Mesodermal cell (in vitro differentiated cells): ENCODE data around the gene PTPRF.

Experiments
- H3K27ac ChIP-seq: 2 replicates; pipeline ENCODE4 v1.7.0; 2013; ENCODE audit warnings: mild to moderate bottlenecking, low read depth, low read length, moderate library complexity; ENCODE audit not compliant: severe bottlenecking
- H3K36me3 ChIP-seq: 2 replicates; pipeline ENCODE4 v1.7.1; 2013; ENCODE audit warnings: mild to moderate bottlenecking, low read length, moderate library complexity; ENCODE audit not compliant: control insufficient read depth, insufficient read depth
- H3K4me1 ChIP-seq: one replicate; pipeline ENCODE4 v1.7.1; 2013; ENCODE audit warnings: mild to moderate bottlenecking, low read length; ENCODE audit not compliant: insufficient read depth, control insufficient read depth, poor library complexity, severe bottlenecking
- H3K4me3 ChIP-seq: 2 replicates; pipeline ENCODE4 v1.7.0; 2013; ENCODE audit warnings: low read length, control low read depth, mild to moderate bottlenecking; ENCODE audit not compliant: insufficient read depth, poor library complexity, severe bottlenecking; ENCODE audit errors: extremely low read depth
- H3K9me3 ChIP-seq: 2 replicates; pipeline ENCODE4 v1.7.1; 2013; ENCODE audit warnings: mild to moderate bottlenecking, low read length, moderate library complexity; ENCODE audit not compliant: control insufficient read depth
- WGBS, 2 experiments: methylation state at CpG; one replicate each; pipeline ENCODE4 v1.1.5; 2013; ENCODE audit warnings: missing lambda C conversion rate in 2 of 2; ENCODE audit not compliant: insufficient coverage in 2 of 2; 5-methylcytosine and 5-hydroxymethylcytosine counted together

The PTPRF gene

GRCh38 chr1:43585557-43585956 lies 54.9 kb downstream of the PTPRF start:
- Histone ChIP-seq H3K4me1 (peaks cover 10% of the 10 kb centered on the region), H3K4me3 (no peak overlapping the region), H3K36me3 (peaks cover 72% of the 10 kb centered on the region), H3K27ac (no peak overlapping the region), H3K9me3 (no peaks in the 10 kb centered on the region)
- 96% methylated on average over 9 to 10 of the region's 10 CpGs for WGBS, 2 experiments

- Histone ChIP-seq H3K36me3 (peaks cover 72% of the 10 kb centered on the region), H3K27ac (no peak overlapping the region)
- 93 to 96% methylated on average over 5 of the region's 6 CpGs for WGBS, 2 experiments
These were observed 55.6 kb downstream of the PTPRF start for GRCh38 chr1:43586136-43586731.

GRCh38 chr1:43587001-43587400 lies 56.3 kb downstream of the PTPRF start:
- Histone ChIP-seq H3K27ac (no peak overlapping the region), H3K36me3 (peaks cover 77% of the 10 kb centered on the region), H3K9me3 (no peaks in the 10 kb centered on the region), H3K4me1 (peaks cover 2% of the 10 kb centered on the region), H3K4me3 (no peak overlapping the region)
- 88 to 96% methylated on average over 1 to 2 of the region's 2 CpGs for WGBS, 2 experiments

More at GRCh38 chr1:43586136-43586731, 55.6 kb downstream of the PTPRF start:
- no peaks in the 10 kb centered on the region for H3K9me3 ChIP-seq
- H3K4me3 ChIP-seq: no peak overlapping the region
- peaks cover 10% of the 10 kb centered on the region for H3K4me1 ChIP-seq

- 89 to 97% methylated on average over 7 to 9 of the region's 9 CpGs for WGBS, 2 experiments
- H3K9me3 ChIP-seq: no peaks in the 10 kb centered on the region
- peaks cover 83% of the 10 kb centered on the region for H3K36me3 ChIP-seq
- no peak overlapping the region for H3K27ac ChIP-seq
- H3K4me1 ChIP-seq: no peaks in the 10 kb centered on the region
- no peak overlapping the region for H3K4me3 ChIP-seq
These were observed 56.9 kb downstream of the PTPRF start for GRCh38 chr1:43587594-43587993.

GRCh38 chr1:43588592-43588991 lies 57.9 kb downstream of the PTPRF start:
- no peak overlapping the region for H3K4me3 ChIP-seq
- WGBS, 2 experiments: 95 to 99% methylated on average over 15 to 17 of the region's 18 CpGs
- no peak overlapping the region for H3K27ac ChIP-seq

GRCh38 chr1:43590388-43590925 lies 59.8 kb downstream of the PTPRF start:
- WGBS, 2 experiments: 67% methylated on average over 1 of the region's 1 CpG; no CpG with 5 or more reads in 1 of the 2 experiments
- no peak overlapping the region for H3K27ac ChIP-seq
- H3K36me3 ChIP-seq: peaks cover 88% of the 10 kb centered on the region

More at GRCh38 chr1:43588592-43588991, 57.9 kb downstream of the PTPRF start:
- no peaks in the 10 kb centered on the region for H3K4me1 ChIP-seq
- peaks cover 89% of the 10 kb centered on the region for H3K36me3 ChIP-seq
- no peaks in the 10 kb centered on the region for H3K9me3 ChIP-seq

GRCh38 chr1:43591181-43591580 lies 60.5 kb downstream of the PTPRF start:
- H3K36me3 ChIP-seq: peaks cover 81% of the 10 kb centered on the region
- no peak overlapping the region for H3K27ac ChIP-seq
- 97 to 98% methylated on average over 26 to 36 of the region's 39 CpGs for WGBS, 2 experiments
- no peaks in the 10 kb centered on the region for H3K9me3 ChIP-seq
- no peaks in the 10 kb centered on the region for H3K4me1 ChIP-seq
- no peak overlapping the region for H3K4me3 ChIP-seq

More at GRCh38 chr1:43590388-43590925, 59.8 kb downstream of the PTPRF start:
- H3K9me3 ChIP-seq: no peaks in the 10 kb centered on the region
- no peaks in the 10 kb centered on the region for H3K4me1 ChIP-seq
- no peak overlapping the region for H3K4me3 ChIP-seq

GRCh38 chr1:43592051-43592665 lies 61.5 kb downstream of the PTPRF start:
- WGBS, 2 experiments: 92 to 93% methylated on average over 7 to 10 of the region's 11 CpGs
- Histone ChIP-seq H3K36me3 (peaks cover 82% of the 10 kb centered on the region), H3K4me3 (no peak overlapping the region), H3K9me3 (no peaks in the 10 kb centered on the region), H3K4me1 (no peaks in the 10 kb centered on the region), H3K27ac (no peak overlapping the region)

- Histone ChIP-seq H3K9me3 (no peaks in the 10 kb centered on the region), H3K36me3 (peaks cover 83% of the 10 kb centered on the region), H3K4me3 (no peak overlapping the region), H3K4me1 (no peaks in the 10 kb centered on the region), H3K27ac (no peak overlapping the region)
- 93 to 95% methylated on average over 15 of the region's 16 CpGs for WGBS, 2 experiments
These were observed 62.4 kb downstream of the PTPRF start for GRCh38 chr1:43592974-43593683.

- Histone ChIP-seq H3K36me3 (peaks cover 70% of the 10 kb centered on the region), H3K9me3 (no peaks in the 10 kb centered on the region), H3K4me1 (no peaks in the 10 kb centered on the region), H3K27ac (no peak overlapping the region), H3K4me3 (no peak overlapping the region)
- WGBS, 2 experiments: 90 to 94% methylated on average over 8 of the region's 8 CpGs
These were observed 65.9 kb downstream of the PTPRF start for GRCh38 chr1:43596579-43596978.
